Measurements from ENCODE around the gene SPECC1L. TPM values are rescaled to one million over a fixed set of nuclear protein-coding genes. Genes with fewer than 3 reads are reported as not detected.

The SPECC1L gene
- total and polyA plus RNA-seq, 10 of the 15 experiments (the other 5 are each of a cell fraction or from before 2014, with no cell fraction given) = 1.9 to 40.6 (median 19.1) TPM

DNA sequence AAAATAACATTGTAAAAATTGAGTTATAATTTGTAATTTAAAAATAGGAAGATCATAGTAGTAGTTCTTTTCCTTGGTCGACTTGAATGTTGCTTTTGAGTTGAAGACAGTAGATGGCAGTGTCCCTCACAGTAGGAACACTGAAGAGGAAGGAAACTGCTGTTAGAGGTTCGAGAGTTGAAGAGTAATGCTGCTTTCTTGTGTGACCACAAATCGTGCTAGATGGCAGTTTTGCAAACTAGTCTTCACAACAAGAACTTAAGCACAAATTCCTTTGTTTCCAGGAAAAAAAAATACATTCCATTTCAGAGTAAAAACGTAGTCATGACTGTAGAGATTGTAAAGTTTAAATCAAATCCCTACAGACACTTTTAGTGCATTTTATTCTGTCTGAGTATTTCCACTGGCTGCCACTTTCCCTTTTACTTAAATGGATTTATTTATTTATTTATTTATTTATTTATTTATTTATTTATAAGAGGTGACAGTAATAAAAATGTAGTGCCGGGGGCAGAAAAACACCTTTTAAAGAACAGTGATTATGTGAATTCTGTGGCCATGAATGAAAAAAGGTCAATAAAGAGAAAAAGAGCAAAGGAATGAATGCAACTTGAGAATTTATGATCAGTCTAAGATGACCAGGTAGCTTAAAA lies 54.6 kb downstream of the SPECC1L start (continued):
- TF ChIP-seq, protein P1, sequence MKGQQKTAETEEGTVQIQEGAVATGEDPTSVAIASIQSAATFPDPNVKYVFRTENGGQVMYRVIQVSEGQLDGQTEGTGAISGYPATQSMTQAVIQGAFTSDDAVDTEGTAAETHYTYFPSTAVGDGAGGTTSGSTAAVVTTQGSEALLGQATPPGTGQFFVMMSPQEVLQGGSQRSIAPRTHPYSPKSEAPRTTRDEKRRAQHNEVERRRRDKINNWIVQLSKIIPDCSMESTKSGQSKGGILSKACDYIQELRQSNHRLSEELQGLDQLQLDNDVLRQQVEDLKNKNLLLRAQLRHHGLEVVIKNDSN (IDR thresholded peaks at IDR 0.05; ENCODE audit: borderline replicate concordance, extremely low read length, insufficient read depth, low read depth, low read length) = no peak
- TF ChIP-seq KAT2A (conservative IDR thresholded peaks at IDR 0.05; ENCODE audit: control insufficient read depth, low read depth, low read length) (no peak), ZNF217 (IDR thresholded peaks at IDR 0.05) (no peak), STAT3 (IDR thresholded peaks at IDR 0.05; ENCODE audit: low read depth, low read length) (no peak), FOXM1 (IDR thresholded peaks at IDR 0.05; ENCODE audit: low read depth, low read length) (no peak), EP300 (IDR thresholded peaks at IDR 0.05; ENCODE audit: borderline replicate concordance in 1 of 2, control insufficient read depth in 1 of 2, low read depth in 2 of 2, low read length in 2 of 2) (no peak), MXI1 (IDR thresholded peaks at IDR 0.05; ENCODE audit: low read depth, low read length) (no peak), EED (IDR thresholded peaks at IDR 0.05; ENCODE audit: low read depth) (no peak), NFIC (IDR thresholded peaks at IDR 0.05; ENCODE audit: low read depth, low read length) (no peak)
- TF ChIP-seq, protein P2, sequence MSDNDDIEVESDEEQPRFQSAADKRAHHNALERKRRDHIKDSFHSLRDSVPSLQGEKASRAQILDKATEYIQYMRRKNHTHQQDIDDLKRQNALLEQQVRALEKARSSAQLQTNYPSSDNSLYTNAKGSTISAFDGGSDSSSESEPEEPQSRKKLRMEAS (IDR thresholded peaks at IDR 0.05; ENCODE audit: low read depth, low read length) = no peak

DNA sequence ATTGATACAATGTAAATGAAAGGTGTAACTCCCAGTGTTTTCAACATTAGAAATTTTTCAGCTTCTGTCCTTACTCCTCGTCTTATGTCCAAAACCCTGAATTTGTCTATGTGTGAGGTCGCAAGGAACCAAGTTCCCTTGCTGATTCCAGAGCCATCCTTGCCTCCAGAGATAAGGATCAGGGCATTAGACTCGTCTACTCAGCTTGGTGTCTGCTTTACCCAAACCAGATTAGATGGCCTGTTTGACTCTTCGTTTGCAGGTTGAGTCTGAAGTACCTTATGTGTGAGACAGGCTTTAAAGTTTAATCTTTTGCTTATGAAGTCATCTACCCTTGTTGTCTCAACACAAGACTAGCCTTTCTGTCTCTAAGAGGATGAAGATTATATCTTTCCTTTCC lies 55.6 kb downstream of the SPECC1L start:
- Histone ChIP-seq H3K36me3 (ENCODE audit: control insufficient read depth in 2 of 2, insufficient read depth in 2 of 2, low read length in 1 of 2) (peaks cover 10 to 16% of the 10 kb centered on the region in 2 experiments; a peak in 3 of 4 replicates), H3K79me2 (ENCODE audit: control insufficient read depth, insufficient read depth, low read length) (no peaks in the 10 kb centered on the region; the same call in 1 of the 2 replicates), H3K27ac (ENCODE audit: control insufficient read depth, insufficient read depth) (no peak overlapping the region), H3K4me1 (ENCODE audit: control insufficient read depth, insufficient read depth, low read length) (no peaks in the 10 kb centered on the region), H2AFZ (ENCODE audit: control insufficient read depth, low read depth, low read length) (no peak overlapping the region), H4K20me1 (ENCODE audit: control insufficient read depth, insufficient read depth) (no peaks in the 10 kb centered on the region), H3K4me3 (no peak overlapping the region), H3K9ac (ENCODE audit: control insufficient read depth, insufficient read depth, low read length) (no peak overlapping the region), H3K4me2 (ENCODE audit: control insufficient read depth, insufficient read depth) (no peak overlapping the region), H3K27me3 (replicated peaks in 1 of 2; ENCODE audit: control insufficient read depth in 2 of 2, insufficient read depth in 2 of 2, low read length in 1 of 2) (no peaks in the 10 kb centered on the region), H3K9me3 (replicated peaks; ENCODE audit: control insufficient read depth, insufficient read depth, low read length) (no peaks in the 10 kb centered on the region)
- ChIA-PET CTCF (interaction anchor here (0.7 to 6.2 kb wide), 14 partner anchors 15 to 291 kb away, joined by 3 to 62 read pairs (median 4); no protein-coding TSS in a partner anchor), SMC1A (ENCODE audit: uncharacterized antibody, unreplicated experiment) (interaction anchor here (1.0 kb wide), 1 partner anchor 178 kb away, joined by 4 read pairs; no protein-coding TSS in a partner anchor), POLR2A (no interaction called here), RAD21 (ENCODE audit: unreplicated experiment) (interaction anchor here (0.6 to 1.6 kb wide), 6 partner anchors 95 to 200 kb away, joined by 3 to 5 read pairs (median 3); no protein-coding TSS in a partner anchor)
- FAIRE-seq = no peak
- no peak for ATAC-seq
- TF ChIP-seq SMAD5 (IDR thresholded peaks at IDR 0.05; ENCODE audit: low read depth) = no peak
- TF ChIP-seq, protein P3, sequence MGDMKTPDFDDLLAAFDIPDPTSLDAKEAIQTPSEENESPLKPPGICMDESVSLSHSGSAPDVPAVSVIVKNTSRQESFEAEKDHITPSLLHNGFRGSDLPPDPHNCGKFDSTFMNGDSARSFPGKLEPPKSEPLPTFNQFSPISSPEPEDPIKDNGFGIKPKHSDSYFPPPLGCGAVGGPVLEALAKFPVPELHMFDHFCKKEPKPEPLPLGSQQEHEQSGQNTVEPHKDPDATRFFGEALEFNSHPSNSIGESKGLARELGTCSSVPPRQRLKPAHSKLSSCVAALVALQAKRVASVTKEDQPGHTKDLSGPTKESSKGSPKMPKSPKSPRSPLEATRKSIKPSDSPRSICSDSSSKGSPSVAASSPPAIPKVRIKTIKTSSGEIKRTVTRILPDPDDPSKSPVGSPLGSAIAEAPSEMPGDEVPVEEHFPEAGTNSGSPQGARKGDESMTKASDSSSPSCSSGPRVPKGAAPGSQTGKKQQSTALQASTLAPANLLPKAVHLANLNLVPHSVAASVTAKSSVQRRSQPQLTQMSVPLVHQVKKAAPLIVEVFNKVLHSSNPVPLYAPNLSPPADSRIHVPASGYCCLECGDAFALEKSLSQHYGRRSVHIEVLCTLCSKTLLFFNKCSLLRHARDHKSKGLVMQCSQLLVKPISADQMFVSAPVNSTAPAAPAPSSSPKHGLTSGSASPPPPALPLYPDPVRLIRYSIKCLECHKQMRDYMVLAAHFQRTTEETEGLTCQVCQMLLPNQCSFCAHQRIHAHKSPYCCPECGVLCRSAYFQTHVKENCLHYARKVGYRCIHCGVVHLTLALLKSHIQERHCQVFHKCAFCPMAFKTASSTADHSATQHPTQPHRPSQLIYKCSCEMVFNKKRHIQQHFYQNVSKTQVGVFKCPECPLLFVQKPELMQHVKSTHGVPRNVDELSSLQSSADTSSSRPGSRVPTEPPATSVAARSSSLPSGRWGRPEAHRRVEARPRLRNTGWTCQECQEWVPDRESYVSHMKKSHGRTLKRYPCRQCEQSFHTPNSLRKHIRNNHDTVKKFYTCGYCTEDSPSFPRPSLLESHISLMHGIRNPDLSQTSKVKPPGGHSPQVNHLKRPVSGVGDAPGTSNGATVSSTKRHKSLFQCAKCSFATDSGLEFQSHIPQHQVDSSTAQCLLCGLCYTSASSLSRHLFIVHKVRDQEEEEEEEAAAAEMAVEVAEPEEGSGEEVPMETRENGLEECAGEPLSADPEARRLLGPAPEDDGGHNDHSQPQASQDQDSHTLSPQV (IDR thresholded peaks at IDR 0.05) = no peak
- BruUV-seq (replicated peaks) = no TSS peak
- in situ Hi-C loops (cut with MboI) = no loop called here
- no peak for DNase-seq (ENCODE audit: low read depth, low spot score)
- 94% methylated on average over 4 of the region's 4 CpGs for WGBS (ENCODE audit: insufficient coverage, insufficient replicate concordance, low lambda C conversion rate, missing lambda C conversion rate)
- intact Hi-C loops (cut with micrococcal nuclease; ENCODE audit: unreplicated experiment) = loop anchor here (10.0 kb wide), 1 partner anchor 109 kb away; no protein-coding TSS in a partner anchor
